Fibroblast of peridontal ligament (primary cell): ENCODE results near the gene POU2AF2.
"Not testable (repeated sequence)": the region's sequence is repeated elsewhere in the genome, so short reads cannot be mapped to it uniquely, and the experiment has no call there.

Experiments
- DNase-seq: peaks from one replicate; pipeline ENCODE4 v3.0.0-alpha.2; 2010; ENCODE audit errors: extremely low read depth

Gene POU2AF2

GRCh38 chr11:111302298-111302697, 56.8 kb downstream of the POU2AF2 start:
- DNase-seq, result no peak

GRCh38 chr11:111303461-111303860, 57.9 kb downstream of the POU2AF2 start:
- DNase-seq, result peak; percentile 27

- DNase-seq, result no peak
Measured at GRCh38 chr11:111305162-111305802, 59.8 kb downstream of the POU2AF2 start.

- DNase-seq, result no peak
Measured at GRCh38 chr11:111305876-111306275, 60.4 kb downstream of the POU2AF2 start.

DNA sequence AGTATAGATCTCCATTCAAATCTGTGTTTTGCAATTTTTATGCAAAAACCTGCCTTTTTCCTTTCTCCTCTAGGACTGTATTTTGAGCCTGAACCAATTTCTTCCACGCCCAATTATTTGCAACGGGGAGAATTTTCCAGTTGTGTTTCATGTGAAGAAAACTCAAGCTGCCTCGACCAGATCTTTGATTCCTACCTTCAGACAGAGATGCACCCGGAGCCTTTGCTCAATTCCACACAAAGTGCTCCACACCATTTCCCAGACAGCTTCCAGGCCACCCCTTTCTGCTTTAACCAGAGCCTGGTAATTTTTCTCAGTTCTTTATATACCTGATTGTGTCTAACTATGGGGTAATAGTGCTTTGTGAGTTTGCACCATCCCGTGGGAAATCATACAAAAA, 60.8 kb downstream of the POU2AF2 start:
- DNase-seq, result no peak

DNA sequence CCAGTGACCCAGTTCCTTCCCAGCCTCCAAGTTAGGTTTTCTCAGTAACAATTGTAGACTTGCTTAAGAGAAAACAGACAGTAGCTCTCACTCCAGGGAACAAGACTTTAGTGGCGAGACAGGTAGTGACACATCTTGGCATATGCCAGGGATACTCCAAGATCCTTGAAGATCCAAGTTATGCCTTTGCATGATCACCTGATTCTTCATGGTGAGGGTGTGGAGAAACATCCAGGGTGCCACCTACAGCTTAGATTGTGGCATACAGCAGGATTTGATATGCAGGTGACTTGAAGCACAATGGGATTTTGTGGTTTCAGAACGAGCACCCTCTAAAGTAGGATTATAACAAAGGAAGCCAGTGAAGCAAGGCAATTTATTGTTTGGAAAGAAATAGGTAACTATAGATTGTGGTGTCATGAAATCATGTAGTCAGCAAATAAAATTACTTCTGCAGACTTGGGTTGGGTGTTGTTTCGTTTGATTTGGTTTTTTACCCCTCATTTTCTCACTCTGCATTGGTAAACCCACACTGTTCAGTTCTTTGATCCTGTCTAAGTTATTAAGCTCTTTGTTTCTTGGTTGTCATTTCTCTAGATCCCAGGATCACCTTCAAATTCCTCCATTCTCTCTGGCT, 62.1 kb downstream of the POU2AF2 start:
- DNase-seq, result no peak

DNA sequence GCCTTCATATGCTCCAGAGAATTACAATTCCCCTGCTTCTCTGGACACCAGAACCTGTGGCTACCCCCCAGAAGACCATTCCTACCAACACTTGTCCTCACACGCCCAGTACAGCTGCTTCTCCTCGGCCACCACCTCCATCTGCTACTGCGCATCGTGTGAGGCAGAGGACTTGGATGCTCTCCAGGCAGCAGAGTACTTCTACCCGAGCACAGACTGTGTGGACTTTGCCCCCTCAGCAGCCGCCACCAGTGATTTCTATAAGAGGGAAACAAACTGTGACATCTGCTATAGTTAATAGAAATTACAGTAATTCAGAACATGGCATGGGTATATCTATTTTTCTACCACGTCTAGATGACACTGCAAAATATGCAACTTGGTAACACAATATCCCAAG, 62.6 kb downstream of the POU2AF2 start:
- DNase-seq, result no peak

- DNase-seq, result no peak
Measured at GRCh38 chr11:111309215-111309915, 63.8 kb downstream of the POU2AF2 start.

DNA sequence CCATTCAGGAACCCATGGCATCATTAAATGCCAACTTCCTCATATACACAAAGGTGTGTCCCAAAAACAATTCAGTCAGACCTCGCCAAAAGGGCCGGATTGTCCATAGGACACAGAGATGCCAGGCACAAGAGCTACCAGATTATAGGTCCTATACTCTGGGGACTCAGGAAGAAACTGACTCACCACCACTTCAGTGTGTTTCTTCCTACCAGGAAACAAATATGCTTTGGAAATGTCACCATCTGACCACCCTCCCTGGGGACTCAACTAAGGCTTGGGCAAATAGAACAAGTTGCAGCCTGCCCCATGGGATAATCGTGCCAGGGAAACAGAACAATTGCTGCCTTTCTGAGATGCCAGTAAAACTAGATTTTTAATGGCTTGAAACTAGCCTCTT, 64.6 kb downstream of the POU2AF2 start:
- no peak for DNase-seq

GRCh38 chr11:111310723-111311122, 65.2 kb downstream of the POU2AF2 start:
- no peak for DNase-seq

- DNase-seq, result no peak
Measured at GRCh38 chr11:111312076-111312475, 66.6 kb downstream of the POU2AF2 start.

DNA sequence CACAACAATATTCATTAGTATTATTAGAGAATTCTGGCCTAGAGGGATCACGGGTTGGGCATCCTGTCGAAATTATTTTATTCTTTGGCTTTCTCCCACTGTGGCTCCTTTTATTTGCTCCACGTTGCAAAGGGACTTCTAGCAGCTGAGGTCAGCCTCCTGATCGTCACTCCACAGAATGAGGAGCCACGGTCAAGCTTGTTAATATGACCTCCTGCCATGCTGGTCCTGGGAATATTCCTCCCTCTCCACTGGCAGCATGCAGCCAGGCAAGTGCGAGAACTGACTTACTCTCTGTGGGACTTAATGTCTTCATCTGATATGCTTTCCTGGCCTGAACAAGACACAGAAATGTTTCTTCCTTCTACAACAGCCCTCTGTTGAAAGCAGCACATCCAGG, 73.8 kb downstream of the POU2AF2 start:
- DNase-seq, result no peak

GRCh38 chr11:111320199-111320598, 74.7 kb downstream of the POU2AF2 start:
- DNase-seq, result not testable (repeated sequence)

DNA sequence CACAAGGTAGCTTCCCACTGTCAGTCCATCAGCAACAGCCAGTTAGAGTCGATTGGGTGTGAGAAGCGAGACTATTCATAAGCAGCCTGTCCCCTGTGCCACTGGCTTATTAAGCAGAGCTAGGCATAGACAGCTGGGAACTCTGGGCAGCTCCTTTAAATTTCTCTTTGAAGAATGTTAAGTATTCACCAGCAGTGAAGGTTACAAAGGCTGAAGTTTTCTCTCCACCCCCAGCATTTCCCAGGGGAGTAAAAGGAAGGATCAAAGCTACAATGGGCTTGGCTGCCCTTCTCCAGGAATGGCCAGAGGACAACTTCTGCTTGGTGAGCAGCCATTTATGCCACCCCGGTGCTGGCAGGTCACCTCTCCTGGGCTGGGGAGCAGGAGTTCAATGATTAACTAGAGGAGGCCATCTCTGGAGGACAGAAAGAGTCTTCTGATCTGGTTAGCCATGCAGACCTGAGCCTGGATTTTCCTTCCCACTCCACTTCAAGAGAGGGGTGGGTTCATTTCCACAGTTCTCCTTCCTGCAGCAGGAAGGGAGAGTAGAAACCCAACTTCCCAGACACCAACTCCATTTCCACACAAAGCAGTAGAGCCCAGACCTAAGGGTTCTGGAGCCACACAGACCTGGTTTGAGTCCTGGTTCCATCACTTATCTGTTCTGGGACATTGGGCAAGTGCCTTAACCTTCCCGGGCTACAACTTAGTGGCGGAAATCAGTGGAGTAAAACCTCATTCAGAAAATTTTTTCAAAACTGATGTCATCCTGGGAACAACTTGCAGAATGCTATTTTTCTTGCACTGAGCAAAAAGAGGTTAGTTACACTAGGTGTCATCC, 75.4 kb downstream of the POU2AF2 start:
- DNase-seq, result no peak

GRCh38 chr11:111322534-111322933, 77.0 kb downstream of the POU2AF2 start:
- no peak for DNase-seq

DNA sequence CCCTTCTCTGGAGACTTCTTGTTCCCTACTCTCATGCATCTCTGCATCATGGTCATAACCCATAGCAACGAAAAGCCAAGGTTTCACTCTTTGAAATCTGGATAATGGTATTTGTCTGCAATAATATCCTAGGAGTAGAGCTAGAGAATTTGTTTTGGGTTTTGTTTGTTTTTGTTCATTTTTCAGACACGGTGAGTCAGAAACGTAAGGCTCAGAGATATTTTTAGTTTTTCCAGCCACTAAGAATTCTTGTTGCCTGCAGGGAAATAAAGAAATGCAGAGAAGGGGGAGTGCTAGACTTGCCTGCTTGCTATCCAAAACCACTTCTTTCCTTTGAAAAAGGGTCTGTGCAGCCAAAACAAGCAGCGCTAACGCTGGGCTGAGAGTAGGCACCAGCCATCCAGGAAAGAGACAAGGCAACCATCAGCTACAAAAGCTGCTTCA, 78.8 kb downstream of the POU2AF2 start:
- DNase-seq, result peak; percentile 77

- no peak for DNase-seq
Measured at GRCh38 chr11:111325259-111325658, 79.7 kb downstream of the POU2AF2 start.

- no peak for DNase-seq
Measured at GRCh38 chr11:111326824-111327223, 81.3 kb downstream of the POU2AF2 start.

GRCh38 chr11:111327908-111328624, 82.5 kb downstream of the POU2AF2 start:
- no peak for DNase-seq

- peak; percentile 43 for DNase-seq
Measured at GRCh38 chr11:111329306-111330204, 84.0 kb downstream of the POU2AF2 start.
